ENCODE results near the gene CTDP1.

GRCh38 chr18:79754831-79755351, 75.3 kb downstream of the CTDP1 start:
- no peak for TF ChIP-seq CTCF (IDR thresholded peaks at IDR 0.05)
- TF ChIP-seq POLR2A (IDR thresholded peaks at IDR 0.05) = no peak

Data from body of pancreas (tissue), 4 donors.